Kidney (tissue), 14 donors: ENCODE results near the gene SRRM5. TPM values are rescaled to one million over a fixed set of nuclear protein-coding genes. Genes with fewer than 3 reads are reported as not detected.

Source experiments
- DNase-seq, 5 donors: peaks; one replicate each; pipeline ENCODE4 v3.0.0-alpha.2; 2013 to 2020
- FAIRE-seq: peaks from 2 replicates; lab custom pipeline; 2012; peaks lifted over from hg19 to GRCh38; lab: Jason Lieb, UNC
- H3K27ac ChIP-seq, 2 donors: one replicate each; pipeline ENCODE4 v1.7.0; 2013; ENCODE audit warnings: low read depth in 2 of 2, low read length in 2 of 2, inconsistent platforms in 1 of 2
- H3K27me3 ChIP-seq: one replicate; pipeline ENCODE4 v1.7.1; 2013; ENCODE audit warnings: low read length, inconsistent platforms; ENCODE audit not compliant: control insufficient read depth, insufficient read depth
- H3K36me3 ChIP-seq, 3 donors: one replicate each; pipeline versions ENCODE4 v1.7.0 to v1.7.1; 2013; ENCODE audit warnings: low read length in 3 of 3, control low read depth in 1 of 3, inconsistent platforms in 1 of 3; ENCODE audit not compliant: insufficient read depth in 3 of 3, control insufficient read depth in 2 of 3
- H3K4me1 ChIP-seq, 3 donors: one replicate each; pipeline versions ENCODE4 v1.7.0 to v1.7.1; 2013; ENCODE audit warnings: low read length in 3 of 3, inconsistent platforms in 1 of 3, low read depth in 1 of 3; ENCODE audit not compliant: control insufficient read depth in 2 of 3, insufficient read depth in 2 of 3
- H3K4me3 ChIP-seq, 3 donors: one replicate each; pipeline versions ENCODE4 v1.7.0 to v1.8.1; 2013; ENCODE audit warnings: low read length in 3 of 3, control low read depth in 1 of 3, inconsistent platforms in 1 of 3
- H3K9ac ChIP-seq, 3 donors: one replicate each; pipeline versions ENCODE4 v1.7.0 to v1.7.1; 2013; ENCODE audit warnings: low read length in 3 of 3, control low read depth in 1 of 3, inconsistent platforms in 1 of 3
- H3K9me3 ChIP-seq, 3 donors: one replicate each; pipeline versions ENCODE4 v1.7.0 to v1.7.1; 2013; ENCODE audit warnings: low read length in 3 of 3, control low read depth in 1 of 3, inconsistent platforms in 1 of 3; ENCODE audit not compliant: control insufficient read depth in 2 of 3, insufficient read depth in 1 of 3
- CTCF ChIP-seq: IDR thresholded peaks from 3 replicates; pipeline ENCODE4 v1.5.1; 2012; ENCODE audit warnings: mild to moderate bottlenecking, moderate library complexity, borderline replicate concordance; ENCODE audit not compliant: insufficient read depth; ENCODE audit errors: extremely low read depth
- intact Hi-C: fragments of 100-400 bp; cut with DNase I; formaldehyde crosslinking; loops from one replicate; pipeline ENCODE4 v1.11.1; 2022
- polyA plus RNA-seq: library from polyadenylated mRNA; stranded (reverse); fragments of 350-450 nt; fragmentation: Illumina TruSeq; extraction: RNeasy Lipid Tissue Mini Kit (QIAGEN cat#74804); gene quantifications from one replicate; pipeline ENCODE4 v1.2.3, GENCODE V29; 2014; ENCODE audit warnings: low read depth, low replicate concordance; ENCODE audit not compliant: insufficient read depth
- total RNA-seq: library from RNA; stranded (reverse); fragmentation: NEBNext Ultra II Directional; extraction: Animal tissue kit (Norgen Biotek cat#: 25700); gene quantifications from one replicate; pipeline ENCODE4 v1.2.1, GENCODE V29; 2021
- donor health status: control.
- donor health status: control.
- donor health status: control.
- donor health status: control.
- donor health status: control.
- donor health status: DM: yes; HTN: yes; CAD: no.
- donor health status: Normal renal cell carcinoma (clear cell type).

Gene SRRM5
- total and polyA plus RNA-seq, 2 donors from 2014 or later: 0.22 to 0.28 TPM

DNA sequence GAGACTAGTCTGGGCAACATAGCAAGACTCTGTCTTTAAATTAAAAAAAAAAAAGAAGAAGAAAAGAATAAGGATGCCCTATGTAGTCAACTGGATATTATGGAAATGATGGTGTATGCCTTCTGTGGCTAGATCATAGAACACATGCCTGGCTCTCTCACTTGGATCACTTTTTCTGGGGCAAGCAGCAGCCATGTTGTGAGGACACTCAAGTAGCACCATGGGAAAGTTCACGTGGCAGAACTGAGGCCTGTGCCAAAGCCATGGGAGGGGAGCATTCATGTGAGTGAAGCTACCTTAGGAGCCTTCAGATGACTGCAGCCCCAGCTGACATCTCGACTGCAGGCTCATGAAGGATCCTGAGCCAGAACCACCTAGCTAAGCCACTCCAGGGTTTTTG lies 46.1 kb downstream of the SRRM5 start:
- intact Hi-C loops: no loop called here
- FAIRE-seq: no peak
- no peaks in the 10 kb centered on the region for H3K36me3 ChIP-seq

DNA sequence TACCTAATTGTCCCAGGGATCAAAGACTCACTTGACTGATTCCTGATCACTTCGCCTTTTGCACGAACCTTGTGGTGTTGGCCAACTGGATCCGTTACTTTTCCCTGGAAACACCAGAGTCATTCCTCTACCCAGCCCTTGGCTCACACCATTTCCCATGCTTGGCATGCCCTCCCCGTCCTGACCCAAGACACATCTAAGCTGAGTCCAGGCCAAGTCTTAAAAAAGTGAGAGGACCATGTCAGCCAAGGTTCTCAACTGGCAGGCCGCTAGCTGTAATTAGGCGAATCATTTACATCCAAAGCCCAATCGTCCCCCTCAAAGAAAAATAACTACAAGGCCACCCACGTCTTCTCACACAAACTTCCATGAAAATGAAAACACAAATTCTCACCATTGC lies 46.6 kb downstream of the SRRM5 start:
- Histone ChIP-seq H3K36me3 (no peaks in the 10 kb centered on the region), H3K27me3 (no peaks in the 10 kb centered on the region), H3K9ac (no peak overlapping the region), H3K4me1 (no peaks in the 10 kb centered on the region), H3K4me3 (no peak overlapping the region), H3K9me3 (peaks cover 0 to 6% (median 0%) of the 10 kb centered on the region in 3 donors), H3K27ac (no peak overlapping the region)
- FAIRE-seq: no peak
- no peak for TF ChIP-seq CTCF
- DNase-seq: no peak
- intact Hi-C loops: no loop called here

More for the DNA sequence above, 46.1 kb downstream of the SRRM5 start:
- no peak for DNase-seq
- H3K4me1 ChIP-seq: no peaks in the 10 kb centered on the region
- no peak overlapping the region for H3K9ac ChIP-seq
- no peaks in the 10 kb centered on the region for H3K27me3 ChIP-seq
- H3K9me3 ChIP-seq: peaks cover 0 to 6% (median 0%) of the 10 kb centered on the region in 3 donors
- TF ChIP-seq CTCF: no peak
- H3K4me3 ChIP-seq: no peak overlapping the region
- H3K27ac ChIP-seq: no peak overlapping the region

DNA sequence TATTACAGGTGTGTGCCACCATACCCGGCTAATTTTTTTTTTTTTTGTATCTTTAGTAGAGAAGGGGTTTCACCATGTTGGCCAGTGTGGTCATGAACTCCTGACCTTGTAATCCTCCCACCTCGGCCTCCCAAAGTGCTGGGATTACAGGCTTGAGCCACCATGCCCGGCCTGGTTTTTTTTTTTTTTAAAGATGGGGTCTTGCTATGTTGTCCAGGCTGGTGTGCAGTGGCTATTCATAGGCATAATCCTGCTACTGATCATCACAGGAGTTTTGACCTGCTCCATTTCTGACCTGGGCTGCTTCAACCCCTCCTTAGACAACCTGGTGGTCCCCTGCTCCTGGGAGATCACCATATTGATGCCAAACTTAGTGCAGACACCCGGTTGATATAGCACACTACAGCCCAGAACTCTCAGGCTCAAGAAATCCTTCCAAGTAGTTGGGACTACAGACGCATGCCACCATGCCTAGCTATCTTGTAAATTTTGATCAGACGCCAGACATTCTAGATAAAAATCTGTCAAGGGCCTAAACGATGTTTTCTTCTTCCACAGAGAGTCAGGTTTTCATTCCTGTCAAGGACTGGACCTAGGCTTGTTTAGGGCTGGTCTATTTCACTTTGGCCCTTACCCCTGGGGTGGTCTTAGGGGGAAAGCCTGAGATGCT lies 48.5 kb downstream of the SRRM5 start:
- FAIRE-seq: no peak
- H3K36me3 ChIP-seq: no peaks in the 10 kb centered on the region
- intact Hi-C loops: no loop called here

More for the DNA sequence above, 48.5 kb downstream of the SRRM5 start:
- no peak for TF ChIP-seq CTCF
- Histone ChIP-seq H3K27ac (no peak overlapping the region), H3K4me3 (no peak overlapping the region), H3K4me1 (no peaks in the 10 kb centered on the region), H3K27me3 (no peaks in the 10 kb centered on the region), H3K9ac (no peak overlapping the region), H3K9me3 (peaks cover 0 to 6% (median 0%) of the 10 kb centered on the region in 3 donors)
- DNase-seq: no peak
